Activated CD4-positive, alpha-beta memory T cell treated with anti-CD3 and anti-CD28 coated beads for 36 hours (primary cell): Measurements from ENCODE around the gene ZDHHC13. TPM values are rescaled to one million over a fixed set of nuclear protein-coding genes. Genes with fewer than 3 reads are reported as not detected.
"Not testable (repeated sequence)": the region's sequence is repeated elsewhere in the genome, so short reads cannot be mapped to it uniquely, and the experiment has no call there.

Experiments
- CTCF ChIA-PET: fragments of 350-600 bp; sonication (Branson Sonifier 250); formaldehyde crosslinking; loops from one replicate; lab custom pipeline; 2021; ENCODE audit warnings: antibody characterized with exemption, inconsistent platforms; lab: Charles Lee
- POLR2A ChIA-PET: fragments of 350-600 bp; sonication (Branson Sonifier 250); formaldehyde crosslinking; loops from one replicate; lab custom pipeline; 2021; ENCODE audit warnings: antibody characterized with exemption; lab: Charles Lee
- DNase-seq: peaks from one replicate; pipeline ENCODE4 v3.0.0-alpha.2; 2020
- H3K27ac Mint-ChIP-seq: one replicate; pipeline ENCODE4 v1.8.0; 2021; ENCODE audit warnings: mixed read lengths
- H3K27me3 Mint-ChIP-seq: one replicate; pipeline ENCODE4 v1.8.0; 2021; ENCODE audit warnings: mixed read lengths
- H3K36me3 Mint-ChIP-seq: one replicate; pipeline ENCODE4 v1.8.0; 2021; ENCODE audit warnings: mixed read lengths
- H3K4me1 Mint-ChIP-seq: one replicate; pipeline ENCODE4 v1.8.0; 2021; ENCODE audit warnings: low read depth, mixed read lengths
- H3K4me3 Mint-ChIP-seq: one replicate; pipeline ENCODE4 v1.8.0; 2021; ENCODE audit warnings: mild to moderate bottlenecking, mixed read lengths
- H3K9me3 Mint-ChIP-seq: one replicate; pipeline ENCODE4 v1.8.0; 2021; ENCODE audit warnings: mixed read lengths
- intact Hi-C: fragments of 100-400 bp; cut with micrococcal nuclease; formaldehyde crosslinking; loops from one replicate; pipeline ENCODE4 v1.15.1; 2023
- total RNA-seq, 2 experiments: library from RNA; stranded (reverse); gene quantifications; one replicate each; pipeline ENCODE4 v1.2.3, GENCODE V29; 2021

Gene ZDHHC13
- total RNA-seq, 2 experiments from 2014 or later, result 25.4 to 26.8 TPM

- DNase-seq, result no peak
- intact Hi-C loops, result no loop called here
- Mint-ChIP-seq H3K36me3 (no peaks in the 10 kb centered on the region), H3K27me3 (peaks cover 16% of the 10 kb centered on the region), H3K27ac (no peak overlapping the region), H3K9me3 (peaks cover 7% of the 10 kb centered on the region), H3K4me1 (no peaks in the 10 kb centered on the region), H3K4me3 (no peak overlapping the region)
- ChIA-PET POLR2A (no interaction called here), CTCF (interaction anchor here (1.4 kb wide), 1 partner anchor 31 kb away, joined by 4 read pairs; no protein-coding TSS in a partner anchor)
Observed at GRCh38 chr11:19101796-19102520, 15.0 kb upstream of the ZDHHC13 start.

DNA sequence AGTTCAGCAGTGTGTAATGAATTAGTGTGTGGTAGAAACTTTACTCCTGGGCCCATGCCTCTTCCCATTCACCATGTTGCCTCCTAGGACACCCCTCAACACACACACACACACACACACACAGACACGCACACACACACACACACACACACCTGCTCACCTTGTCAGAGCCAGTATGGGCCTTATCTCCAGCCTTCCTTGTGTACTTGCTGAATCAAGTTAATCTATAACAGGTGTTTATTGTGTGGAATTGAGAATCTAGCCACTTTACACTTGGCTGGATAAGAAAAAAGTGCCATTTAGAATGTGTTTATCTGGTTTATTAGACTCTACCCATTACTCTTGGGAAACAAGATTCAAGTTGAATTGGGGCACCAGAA is 14.5 kb upstream of the ZDHHC13 start:
- Mint-ChIP-seq H3K9me3 (peaks cover 7% of the 10 kb centered on the region), H3K36me3 (no peaks in the 10 kb centered on the region), H3K4me1 (no peaks in the 10 kb centered on the region), H3K4me3 (no peak overlapping the region), H3K27ac (no peak overlapping the region), H3K27me3 (peaks cover 12% of the 10 kb centered on the region)
- CTCF ChIA-PET, result no interaction called here
- DNase-seq, result no peak
- POLR2A ChIA-PET, result no interaction called here
- intact Hi-C loops, result no loop called here

GRCh38 chr11:19105011-19105410 is 12.0 kb upstream of the ZDHHC13 start:
- Mint-ChIP-seq H3K4me3 (no peak overlapping the region), H3K9me3 (peaks cover 7% of the 10 kb centered on the region), H3K4me1 (no peaks in the 10 kb centered on the region), H3K36me3 (no peaks in the 10 kb centered on the region), H3K27me3 (peaks cover 11% of the 10 kb centered on the region), H3K27ac (no peak overlapping the region)
- POLR2A ChIA-PET, result interaction anchor here (1.0 kb wide), 1 partner anchor 24 kb away, joined by 3 read pairs; no protein-coding TSS in a partner anchor
- CTCF ChIA-PET, result no interaction called here
- DNase-seq, result no peak
- intact Hi-C loops, result no loop called here

DNA sequence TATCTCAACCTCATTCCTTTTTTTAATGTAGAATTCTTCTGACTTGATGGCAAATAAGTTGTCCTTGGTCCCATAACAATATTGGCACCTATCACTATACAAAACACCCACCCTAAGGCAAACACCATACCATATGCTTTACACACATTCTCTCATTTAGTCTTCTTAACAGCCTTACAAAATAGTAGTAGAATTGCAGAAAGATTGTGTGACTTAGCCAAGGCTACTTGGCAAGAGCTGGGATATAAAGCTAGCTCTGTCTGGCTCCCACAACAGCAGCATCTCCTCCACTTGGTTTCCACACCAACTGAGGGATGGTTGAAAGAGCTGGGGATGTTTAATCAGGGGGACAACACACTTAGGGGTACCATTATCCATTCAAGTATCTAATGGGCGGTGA is 9.8 kb upstream of the ZDHHC13 start:
- H3K9me3 Mint-ChIP-seq, result no peaks in the 10 kb centered on the region
- intact Hi-C loops, result no loop called here
- DNase-seq, result no peak
- H3K4me1 Mint-ChIP-seq, result no peaks in the 10 kb centered on the region
- no peaks in the 10 kb centered on the region for H3K36me3 Mint-ChIP-seq
- no peak overlapping the region for H3K27ac Mint-ChIP-seq
- H3K4me3 Mint-ChIP-seq, result no peak overlapping the region
- CTCF ChIA-PET, result no interaction called here
- POLR2A ChIA-PET, result no interaction called here
- peaks cover 9% of the 10 kb centered on the region for H3K27me3 Mint-ChIP-seq

DNA sequence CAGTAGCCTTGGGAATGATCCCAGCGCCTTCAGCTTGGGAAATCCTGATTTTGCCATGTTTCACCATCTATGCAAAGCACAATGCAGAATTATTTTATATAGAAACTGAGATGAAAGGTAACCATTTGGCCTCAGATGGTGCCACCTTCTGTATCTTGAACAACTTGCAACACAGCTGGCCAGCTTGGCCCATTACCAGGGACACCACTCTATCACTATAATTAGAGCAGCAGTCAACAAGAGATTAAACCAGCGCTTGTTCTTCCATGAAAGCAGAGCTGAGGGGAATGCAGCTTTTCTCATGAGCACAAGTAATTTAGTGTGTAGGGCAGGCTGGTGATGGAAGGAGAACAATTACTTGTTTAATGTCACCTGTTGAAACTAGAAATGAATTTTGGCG is 6.7 kb upstream of the ZDHHC13 start:
- ChIA-PET CTCF (interaction anchor here (1.5 to 1.6 kb wide), 2 partner anchors 33 to 39 kb away, joined by 4 to 10 read pairs; no protein-coding TSS in a partner anchor), POLR2A (no interaction called here)
- Mint-ChIP-seq H3K4me1 (no peaks in the 10 kb centered on the region), H3K27ac (no peak overlapping the region), H3K36me3 (no peaks in the 10 kb centered on the region), H3K4me3 (no peak overlapping the region), H3K9me3 (no peaks in the 10 kb centered on the region), H3K27me3 (peaks cover 7% of the 10 kb centered on the region)
- no peak for DNase-seq
- intact Hi-C loops, result no loop called here

- ChIA-PET POLR2A (no interaction called here), CTCF (interaction anchor here (1.9 kb wide), 1 partner anchor 35 kb away, joined by 6 read pairs; no protein-coding TSS in a partner anchor)
- peaks cover 7% of the 10 kb centered on the region for H3K27me3 Mint-ChIP-seq
- DNase-seq, result no peak
- no peaks in the 10 kb centered on the region for H3K9me3 Mint-ChIP-seq
- H3K27ac Mint-ChIP-seq, result no peak overlapping the region
- H3K36me3 Mint-ChIP-seq, result no peaks in the 10 kb centered on the region
- intact Hi-C loops, result no loop called here
- H3K4me1 Mint-ChIP-seq, result peaks cover 2% of the 10 kb centered on the region
- no peak overlapping the region for H3K4me3 Mint-ChIP-seq
Observed at GRCh38 chr11:19111809-19112208, 5.2 kb upstream of the ZDHHC13 start.

GRCh38 chr11:19116276-19116970 is 545 bp upstream of the ZDHHC13 start:
- H3K9me3 Mint-ChIP-seq, result no peaks in the 10 kb centered on the region
- H3K36me3 Mint-ChIP-seq, result peaks cover 12% of the 10 kb centered on the region
- H3K4me1 Mint-ChIP-seq, result peaks cover 39% of the 10 kb centered on the region
- peak; percentile 25 for DNase-seq
- ChIA-PET POLR2A (interaction anchor here (0.6 to 1.2 kb wide), 2 partner anchors 11 to 34 kb away, joined by 3 to 4 read pairs; no protein-coding TSS in a partner anchor), CTCF (interaction anchor here (0.9 to 2.5 kb wide), 5 partner anchors 35 to 144 kb away, joined by 3 to 19 read pairs (median 3); no protein-coding TSS in a partner anchor)
- H3K4me3 Mint-ChIP-seq, result peak overlapping the region; percentile 89
- H3K27ac Mint-ChIP-seq, result peak overlapping the region; percentile 67
- intact Hi-C loops, result loop anchor here (2.0 to 5.0 kb wide), 2 partner anchors 40 to 326 kb away; no protein-coding TSS in a partner anchor
- H3K27me3 Mint-ChIP-seq, result no peaks in the 10 kb centered on the region

DNA sequence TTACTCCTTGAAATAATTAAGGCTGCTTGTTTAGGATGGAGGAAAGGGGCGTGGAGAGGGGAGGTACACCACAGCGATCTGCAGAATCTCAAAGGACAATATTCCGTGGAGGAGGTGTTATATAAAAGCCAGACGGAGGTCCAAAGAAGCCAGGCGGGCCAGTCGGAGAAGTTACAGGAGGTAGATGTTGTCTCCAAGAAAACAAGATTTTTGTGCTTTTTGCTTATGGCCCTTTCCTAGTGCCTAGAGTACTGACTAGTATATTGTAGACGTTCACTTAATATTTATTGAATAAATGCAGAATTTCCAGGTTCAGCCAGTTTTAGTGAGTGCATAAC is 761 bp downstream of the ZDHHC13 start:
- no peak overlapping the region for H3K27ac Mint-ChIP-seq
- intact Hi-C loops, result loop anchor here (1.0 to 5.0 kb wide), 3 partner anchors 41 to 325 kb away; partner anchors contain the start of gene E2F8
- H3K36me3 Mint-ChIP-seq, result peaks cover 12% of the 10 kb centered on the region
- DNase-seq, result no peak
- no peaks in the 10 kb centered on the region for H3K27me3 Mint-ChIP-seq
- ChIA-PET POLR2A (no interaction called here), CTCF (interaction anchor here (1.1 to 2.5 kb wide), 2 partner anchors 43 to 47 kb away, joined by 3 to 10 read pairs; no protein-coding TSS in a partner anchor)
- H3K4me1 Mint-ChIP-seq, result peaks cover 45% of the 10 kb centered on the region
- H3K4me3 Mint-ChIP-seq, result peak overlapping the region; percentile 89
- no peaks in the 10 kb centered on the region for H3K9me3 Mint-ChIP-seq

DNA sequence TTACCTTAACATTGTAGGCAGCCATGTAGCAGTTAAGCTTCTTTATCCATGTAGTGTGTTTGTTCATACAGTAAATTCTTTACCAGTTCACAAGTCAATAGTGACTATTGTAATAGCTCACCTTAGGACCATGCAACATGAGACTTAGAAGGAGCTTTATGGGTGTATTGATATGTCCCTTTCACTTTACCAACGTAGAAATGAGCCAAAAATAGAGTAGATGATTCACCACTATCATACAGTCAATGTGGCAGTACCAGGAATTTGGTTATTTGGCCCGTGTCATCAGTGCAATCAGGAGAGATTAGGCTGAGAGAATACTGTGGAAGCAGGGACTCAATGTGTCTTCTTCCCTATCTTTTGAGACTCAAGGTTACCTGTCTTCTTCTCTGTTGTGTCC is 4.7 kb downstream of the ZDHHC13 start:
- POLR2A ChIA-PET, result no interaction called here
- peaks cover 49% of the 10 kb centered on the region for H3K4me1 Mint-ChIP-seq
- H3K9me3 Mint-ChIP-seq, result peaks cover 2% of the 10 kb centered on the region
- CTCF ChIA-PET, result interaction anchor here (1.2 to 1.7 kb wide), 4 partner anchors 42 to 433 kb away, joined by 3 to 10 read pairs (median 4); no protein-coding TSS in a partner anchor
- H3K36me3 Mint-ChIP-seq, result peaks cover 29% of the 10 kb centered on the region
- H3K27ac Mint-ChIP-seq, result no peak overlapping the region
- H3K27me3 Mint-ChIP-seq, result no peaks in the 10 kb centered on the region
- intact Hi-C loops, result no loop called here
- DNase-seq, result no peak
- H3K4me3 Mint-ChIP-seq, result no peak overlapping the region

GRCh38 chr11:19122960-19123615 is 6.1 kb downstream of the ZDHHC13 start:
- no peak for DNase-seq
- ChIA-PET POLR2A (no interaction called here), CTCF (interaction anchor here (1.7 kb wide), 1 partner anchor 52 kb away, joined by 10 read pairs; no protein-coding TSS in a partner anchor)
- intact Hi-C loops, result no loop called here
- H3K9me3 Mint-ChIP-seq, result peaks cover 3% of the 10 kb centered on the region
- H3K4me1 Mint-ChIP-seq, result peaks cover 43% of the 10 kb centered on the region
- H3K36me3 Mint-ChIP-seq, result peaks cover 39% of the 10 kb centered on the region
- H3K27me3 Mint-ChIP-seq, result no peaks in the 10 kb centered on the region
- H3K4me3 Mint-ChIP-seq, result no peak overlapping the region
- no peak overlapping the region for H3K27ac Mint-ChIP-seq

DNA sequence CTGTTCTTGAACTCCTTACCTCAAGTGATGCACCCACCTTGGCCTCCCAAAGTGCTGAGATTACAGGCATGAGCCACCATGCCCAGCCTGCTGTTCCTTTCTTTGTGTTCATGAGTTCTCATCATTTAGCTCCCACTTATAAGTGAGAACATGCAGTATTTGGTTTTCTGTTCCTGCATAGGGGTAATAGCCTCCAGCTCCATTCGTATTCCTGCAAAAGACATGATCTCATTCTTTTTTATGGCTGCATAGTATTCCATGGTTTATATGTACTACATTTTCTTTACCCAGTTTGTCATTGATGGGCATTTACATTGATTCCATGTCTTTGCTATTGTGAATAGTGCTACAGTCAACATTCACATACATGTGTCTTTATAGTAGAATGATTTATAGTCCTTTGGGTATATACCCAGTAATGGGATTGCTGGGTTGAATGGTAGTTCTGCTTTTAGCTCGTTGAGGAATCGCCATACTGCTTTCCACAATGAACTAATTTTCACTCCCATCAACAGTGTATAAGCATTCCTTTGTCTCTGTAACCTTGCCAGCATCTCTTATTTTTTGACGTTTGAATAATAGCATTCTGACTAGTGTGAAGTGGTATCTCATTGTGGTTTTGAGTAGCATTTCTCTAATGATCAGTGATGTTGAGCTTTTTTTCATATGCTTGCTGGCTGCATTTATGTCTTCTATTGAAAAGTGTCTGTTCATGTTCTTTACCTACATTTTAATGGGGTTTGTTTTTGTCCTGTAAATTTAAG is 9.8 kb downstream of the ZDHHC13 start:
- CTCF ChIA-PET, H3K9me3 Mint-ChIP-seq, H3K27ac Mint-ChIP-seq, intact Hi-C loops, POLR2A ChIA-PET, H3K27me3 Mint-ChIP-seq, H3K4me1 Mint-ChIP-seq, DNase-seq, H3K4me3 Mint-ChIP-seq: not testable (repeated sequence)
- H3K36me3 Mint-ChIP-seq, result peaks cover 45% of the 10 kb centered on the region
